Subcutaneous abdominal adipose tissue (tissue), 5 donors: Measurements from ENCODE around the gene OR1F1.
"Not testable (repeated sequence)": the region's sequence is repeated elsewhere in the genome, so short reads cannot be mapped to it uniquely, and the experiment has no call there.

Experiments used
- H3K27ac ChIP-seq: one replicate; pipeline ENCODE4 v1.7.0; 2013; ENCODE audit warnings: low read depth, mild to moderate bottlenecking, inconsistent platforms, low read length, moderate library complexity
- H3K27me3 ChIP-seq, 5 donors: one replicate each; pipeline ENCODE4 v1.7.0; 2013; ENCODE audit warnings: low read length in 5 of 5, inconsistent platforms in 1 of 5; ENCODE audit not compliant: control insufficient read depth in 5 of 5, insufficient read depth in 4 of 5
- H3K36me3 ChIP-seq, 5 donors: one replicate each; pipeline ENCODE4 v1.7.0; 2013; ENCODE audit warnings: low read length in 5 of 5; ENCODE audit not compliant: control insufficient read depth in 5 of 5, insufficient read depth in 5 of 5
- H3K4me1 ChIP-seq, 5 donors: one replicate each; pipeline ENCODE4 v1.7.0; 2013; ENCODE audit warnings: low read length in 5 of 5, mild to moderate bottlenecking in 3 of 5, moderate library complexity in 1 of 5; ENCODE audit not compliant: control insufficient read depth in 5 of 5, insufficient read depth in 5 of 5
- H3K4me3 ChIP-seq, 5 donors: one replicate each; pipeline ENCODE4 v1.7.0; 2013; ENCODE audit warnings: low read length in 5 of 5, low read depth in 1 of 5
- H3K9ac ChIP-seq, 5 donors: one replicate each; pipeline ENCODE4 v1.7.0; 2013; ENCODE audit warnings: low read length in 5 of 5, mild to moderate bottlenecking in 4 of 5, moderate library complexity in 3 of 5
- H3K9me3 ChIP-seq, 5 donors: one replicate each; pipeline ENCODE4 v1.7.0; 2013; ENCODE audit warnings: low read length in 5 of 5; ENCODE audit not compliant: control insufficient read depth in 5 of 5
- donor health status: healthy.
- donor health status: healthy.
- donor health status: healthy.
- donor health status: healthy.
- donor health status: healthy.

The OR1F1 gene

GRCh38 chr16:3197694-3198333 lies 9.8 kb downstream of the OR1F1 start:
- H3K36me3 ChIP-seq, H3K27ac ChIP-seq, H3K4me3 ChIP-seq, H3K9ac ChIP-seq, H3K9me3 ChIP-seq, H3K4me1 ChIP-seq: not testable (repeated sequence)
- peaks cover 22 to 35% (median 25%) of the 10 kb centered on the region in 5 donors for H3K27me3 ChIP-seq

GRCh38 chr16:3198334-3199072 lies 10.5 kb downstream of the OR1F1 start:
- no peaks in the 10 kb centered on the region for H3K4me1 ChIP-seq

DNA sequence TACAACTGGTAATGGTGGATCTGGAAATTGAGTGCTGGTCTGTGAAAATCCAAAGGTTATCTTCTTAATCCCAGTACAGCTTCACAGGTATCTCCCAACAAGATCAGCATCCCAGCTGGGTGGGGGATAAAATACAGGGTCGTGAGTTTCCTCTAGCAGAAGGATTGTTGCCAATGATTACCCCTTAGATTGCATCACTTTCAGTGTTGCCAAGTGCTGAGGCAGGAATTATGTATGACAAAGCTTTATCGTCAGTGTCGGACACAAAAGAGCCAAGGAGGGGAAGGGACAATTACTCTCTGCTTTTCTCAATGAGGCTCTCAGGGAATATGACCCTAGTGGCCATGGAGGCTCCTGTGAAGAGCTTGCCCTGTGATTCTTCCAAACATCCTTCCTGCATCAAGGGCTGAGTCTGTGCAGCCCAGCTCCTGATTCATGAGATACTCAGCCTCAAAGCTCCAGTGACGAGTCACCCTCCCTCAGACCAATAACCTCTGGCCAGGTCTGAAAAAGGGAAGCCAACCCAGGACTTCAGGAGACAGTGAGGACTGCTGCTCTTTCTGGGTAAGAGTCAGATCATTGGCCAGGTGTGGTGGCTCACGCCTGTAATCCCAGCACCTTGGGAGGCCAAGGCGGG lies 15.0 kb downstream of the OR1F1 start:
- peaks cover 2 to 40% (median 21%) of the 10 kb centered on the region in 5 donors for H3K9me3 ChIP-seq
- H3K4me3 ChIP-seq, result no peak overlapping the region
- H3K9ac ChIP-seq, result no peak overlapping the region
- H3K36me3 ChIP-seq, result no peaks in the 10 kb centered on the region
- H3K27ac ChIP-seq, result no peak overlapping the region
- H3K27me3 ChIP-seq, result peaks cover 2 to 17% (median 13%) of the 10 kb centered on the region in 5 donors
- no peaks in the 10 kb centered on the region for H3K4me1 ChIP-seq

More at GRCh38 chr16:3198334-3199072, 10.5 kb downstream of the OR1F1 start:
- Histone ChIP-seq H3K27ac (no peak overlapping the region), H3K9ac (no peak overlapping the region), H3K27me3 (peaks cover 19 to 30% (median 20%) of the 10 kb centered on the region in 5 donors), H3K36me3 (no peaks in the 10 kb centered on the region), H3K4me3 (no peak overlapping the region), H3K9me3 (peaks cover 0 to 3% (median 0%) of the 10 kb centered on the region in 5 donors)

DNA sequence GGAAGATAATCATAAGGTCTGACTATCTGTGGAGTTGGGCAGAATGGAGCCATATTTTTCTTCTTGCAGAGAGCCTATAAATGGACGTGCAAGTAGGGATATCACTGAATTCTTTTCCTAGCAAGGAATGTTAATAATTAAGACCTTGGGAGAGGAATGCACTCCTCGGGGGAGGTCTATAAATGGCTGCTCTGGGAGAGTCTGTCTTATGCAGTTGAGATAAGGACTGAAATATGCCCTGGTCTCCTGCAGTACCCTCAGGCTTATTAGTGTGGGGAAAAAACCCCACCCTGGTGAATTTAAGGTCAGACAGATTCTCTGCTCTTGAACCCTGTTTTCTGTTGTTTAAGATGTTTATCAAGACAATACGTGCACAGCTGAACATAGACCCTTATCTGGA lies 17.9 kb downstream of the OR1F1 start:
- peaks cover 2 to 41% (median 25%) of the 10 kb centered on the region in 5 donors for H3K9me3 ChIP-seq

DNA sequence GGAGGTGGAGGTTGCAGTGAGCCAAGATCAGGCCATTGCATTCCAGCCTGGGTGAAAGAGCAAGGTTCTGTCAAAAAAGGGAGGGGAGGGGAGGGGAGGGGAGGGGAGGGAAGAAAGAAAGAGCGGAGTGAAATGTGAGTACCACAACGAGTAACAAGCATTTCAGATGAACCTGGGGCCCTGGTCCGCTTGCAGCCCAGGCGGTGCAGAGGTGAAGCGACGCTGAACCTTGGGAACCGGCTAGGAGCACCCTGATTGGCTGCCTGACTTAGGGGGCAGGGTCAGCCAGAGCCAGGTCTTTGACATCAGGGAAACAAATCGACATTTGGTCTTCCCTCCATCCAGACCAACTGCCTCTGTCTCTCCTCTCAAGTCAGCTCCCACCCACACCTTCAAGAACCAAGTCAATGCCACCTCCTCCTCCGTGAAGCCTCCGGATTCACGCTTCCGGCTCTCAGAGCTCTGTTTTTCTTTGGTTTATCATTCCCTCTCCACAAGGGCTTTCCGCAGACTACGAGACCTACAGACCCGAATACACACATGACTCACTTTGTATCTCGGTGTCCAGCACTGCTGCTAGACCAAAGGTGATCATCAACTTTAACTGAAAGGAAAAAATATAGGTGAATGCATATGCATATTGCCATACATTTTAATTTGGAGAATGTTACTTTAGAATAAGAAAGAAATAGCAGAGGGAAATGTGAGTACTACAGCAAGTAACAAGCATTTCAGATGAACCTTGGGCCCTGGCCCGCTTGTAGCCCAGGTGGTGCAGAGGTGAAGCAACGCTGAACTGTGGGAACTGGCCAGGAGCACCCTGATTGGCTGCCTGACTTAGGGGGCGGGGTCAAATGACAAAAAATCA lies 19.3 kb downstream of the OR1F1 start:
- Histone ChIP-seq H3K9ac (no peak overlapping the region), H3K27me3 (peaks cover 3 to 10% (median 10%) of the 10 kb centered on the region in 5 donors), H3K4me3 (peak overlapping the region in 1 of 5 donors; percentile 5), H3K4me1 (no peaks in the 10 kb centered on the region), H3K36me3 (no peaks in the 10 kb centered on the region), H3K27ac (no peak overlapping the region), H3K9me3 (peaks cover 2 to 41% (median 25%) of the 10 kb centered on the region in 5 donors)

More for the DNA sequence above, 17.9 kb downstream of the OR1F1 start:
- peaks cover 3 to 10% (median 8%) of the 10 kb centered on the region in 5 donors for H3K27me3 ChIP-seq
- H3K4me1 ChIP-seq, H3K4me3 ChIP-seq, H3K27ac ChIP-seq, H3K36me3 ChIP-seq, H3K9ac ChIP-seq: not testable (repeated sequence)

DNA sequence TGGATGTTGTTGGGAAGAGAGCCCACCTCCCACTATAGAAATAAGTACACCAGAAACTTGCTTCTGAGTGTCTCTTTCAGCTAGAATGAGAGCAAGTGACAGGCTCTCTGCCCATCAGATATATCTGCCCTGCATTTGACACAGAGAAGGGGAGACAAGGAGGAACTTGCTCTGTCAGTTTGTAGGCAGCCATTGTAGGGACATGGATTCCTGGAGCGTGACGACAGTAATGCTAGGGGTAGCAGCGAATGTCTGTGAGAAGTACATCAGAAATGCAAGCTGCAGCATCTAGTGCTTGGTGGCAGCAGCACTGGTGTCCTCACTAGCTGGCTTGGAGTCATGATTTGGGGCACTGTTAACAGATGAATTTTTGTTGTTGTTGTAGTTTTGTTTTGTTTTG lies 24.0 kb downstream of the OR1F1 start:
- H3K9ac ChIP-seq, result no peak overlapping the region
- no peak overlapping the region for H3K27ac ChIP-seq
- H3K4me3 ChIP-seq, result no peak overlapping the region
- peaks cover 0 to 10% (median 4%) of the 10 kb centered on the region in 5 donors for H3K27me3 ChIP-seq
- H3K4me1 ChIP-seq, result no peaks in the 10 kb centered on the region
- peaks cover 3 to 28% (median 13%) of the 10 kb centered on the region in 5 donors for H3K9me3 ChIP-seq
- no peaks in the 10 kb centered on the region for H3K36me3 ChIP-seq

- peaks cover 0 to 10% (median 4%) of the 10 kb centered on the region in 5 donors for H3K27me3 ChIP-seq
- no peaks in the 10 kb centered on the region for H3K4me1 ChIP-seq
- no peak overlapping the region for H3K27ac ChIP-seq
- no peak overlapping the region for H3K4me3 ChIP-seq
- peaks cover 3 to 24% (median 11%) of the 10 kb centered on the region in 5 donors for H3K9me3 ChIP-seq
- H3K36me3 ChIP-seq, result no peaks in the 10 kb centered on the region
- no peak overlapping the region for H3K9ac ChIP-seq
These were observed 24.6 kb downstream of the OR1F1 start for GRCh38 chr16:3212567-3212966.

- Histone ChIP-seq H3K36me3 (no peaks in the 10 kb centered on the region), H3K27ac (no peak overlapping the region), H3K9me3 (peaks cover 3 to 23% (median 9%) of the 10 kb centered on the region in 5 donors), H3K9ac (no peak overlapping the region), H3K27me3 (peaks cover 0 to 5% (median 0%) of the 10 kb centered on the region in 5 donors), H3K4me3 (no peak overlapping the region), H3K4me1 (no peaks in the 10 kb centered on the region)
These were observed 27.0 kb downstream of the OR1F1 start for GRCh38 chr16:3214904-3215600.

GRCh38 chr16:3215601-3216262 lies 27.7 kb downstream of the OR1F1 start:
- Histone ChIP-seq H3K4me3 (no peak overlapping the region), H3K27ac (no peak overlapping the region), H3K9ac (no peak overlapping the region)

More at GRCh38 chr16:3215601-3216262, 27.7 kb downstream of the OR1F1 start:
- no peaks in the 10 kb centered on the region for H3K4me1 ChIP-seq
- no peaks in the 10 kb centered on the region for H3K36me3 ChIP-seq
- H3K9me3 ChIP-seq, result peaks cover 3 to 26% (median 10%) of the 10 kb centered on the region in 5 donors
- peaks cover 0 to 5% (median 0%) of the 10 kb centered on the region in 5 donors for H3K27me3 ChIP-seq
